ENCODE data around the gene KCNIP1.

KCNIP1 gene

DNA sequence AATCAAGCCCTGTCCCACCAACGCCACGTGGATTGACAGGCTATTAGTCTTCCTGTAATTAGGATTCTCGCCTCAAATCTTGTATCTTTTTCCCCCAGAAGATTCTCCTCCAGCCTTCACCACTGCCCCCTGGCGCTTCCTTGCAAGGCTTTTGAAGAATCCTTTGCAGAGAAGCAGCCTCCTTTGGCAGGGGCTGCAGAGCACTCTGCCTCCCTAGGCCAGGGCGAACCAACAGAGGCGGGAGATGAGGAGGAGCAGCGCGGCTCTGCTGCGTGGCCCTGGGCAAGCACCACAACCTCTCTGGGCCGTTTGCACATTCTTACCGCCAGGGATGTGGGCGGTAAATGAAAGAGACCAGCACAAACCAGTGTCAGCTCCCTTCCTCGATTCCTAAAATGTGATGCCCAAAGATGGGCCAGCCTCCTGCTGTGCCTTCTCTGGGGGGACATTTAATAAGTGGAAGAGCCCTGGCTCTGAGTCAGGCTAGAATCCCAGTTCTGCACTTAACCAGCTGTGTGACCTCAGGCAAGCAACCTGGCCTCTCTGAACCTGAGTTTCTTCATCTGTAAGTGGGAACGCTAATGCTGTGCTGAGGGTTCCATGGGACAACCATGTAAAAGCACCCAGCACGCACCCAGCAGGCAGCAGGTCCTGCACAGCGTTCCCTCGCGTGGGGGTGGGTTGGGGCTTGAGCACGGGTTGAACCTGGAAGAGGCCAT is 128.6 kb downstream of the KCNIP1 start:
- DNase-seq: no peak

DNA sequence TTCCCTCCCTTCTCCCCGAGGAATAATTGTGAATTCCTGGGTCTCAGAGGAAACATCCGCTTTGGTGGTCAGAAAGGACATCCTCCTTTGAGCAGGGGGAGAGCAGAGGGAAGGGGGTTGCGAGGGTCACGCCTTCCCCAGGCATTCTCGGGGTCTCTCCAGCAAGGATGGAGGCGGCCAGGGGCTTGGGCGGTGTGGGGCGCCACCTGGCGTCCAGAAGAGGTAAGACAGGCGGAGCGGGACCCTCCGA is 129.1 kb downstream of the KCNIP1 start:
- DNase-seq: no peak

DNA sequence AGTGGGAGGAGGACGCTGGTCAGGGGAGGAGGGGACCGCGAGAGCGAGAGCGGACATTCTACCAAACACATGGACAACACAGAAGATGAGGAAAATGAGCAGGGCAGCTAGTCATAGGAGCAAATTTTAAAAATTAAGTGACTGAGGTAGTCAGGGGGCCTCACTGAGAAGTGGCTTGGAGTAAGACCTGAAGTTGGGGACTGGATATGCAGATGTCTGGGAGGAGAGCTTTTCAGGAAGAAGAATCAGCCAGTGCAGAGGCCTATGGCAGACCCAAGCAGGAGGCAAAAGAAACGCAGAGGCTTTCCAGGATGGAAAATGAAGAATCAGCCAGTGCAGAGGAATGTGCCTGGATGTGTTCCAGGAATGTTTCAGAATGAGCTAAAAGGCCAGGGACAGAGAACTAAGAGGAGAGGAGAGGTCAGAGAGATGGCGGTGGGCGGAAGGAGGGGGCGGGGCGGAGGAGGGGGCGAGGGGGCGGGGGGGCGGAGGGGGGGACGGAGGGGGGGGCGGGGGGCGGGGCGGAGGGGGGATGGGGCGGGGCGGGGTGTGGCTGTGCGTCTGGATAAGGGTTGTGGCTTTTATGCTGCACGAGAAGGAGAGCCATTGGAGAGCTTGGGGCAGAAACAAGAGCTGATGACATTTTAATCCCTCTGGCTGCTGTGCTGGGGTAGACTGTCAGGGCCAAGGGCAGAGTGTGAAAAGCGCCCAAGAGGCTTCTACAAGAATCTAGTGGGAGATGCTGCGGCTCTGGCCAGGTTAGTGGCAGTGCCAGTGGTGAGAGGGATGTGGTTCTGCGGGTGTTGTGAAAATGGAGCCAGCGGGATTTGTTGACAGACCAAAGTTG is 129.6 kb downstream of the KCNIP1 start:
- DNase-seq: peak; percentile 75

GRCh38 chr5:170634256-170634990 is 130.6 kb downstream of the KCNIP1 start:
- DNase-seq: no peak

DNA sequence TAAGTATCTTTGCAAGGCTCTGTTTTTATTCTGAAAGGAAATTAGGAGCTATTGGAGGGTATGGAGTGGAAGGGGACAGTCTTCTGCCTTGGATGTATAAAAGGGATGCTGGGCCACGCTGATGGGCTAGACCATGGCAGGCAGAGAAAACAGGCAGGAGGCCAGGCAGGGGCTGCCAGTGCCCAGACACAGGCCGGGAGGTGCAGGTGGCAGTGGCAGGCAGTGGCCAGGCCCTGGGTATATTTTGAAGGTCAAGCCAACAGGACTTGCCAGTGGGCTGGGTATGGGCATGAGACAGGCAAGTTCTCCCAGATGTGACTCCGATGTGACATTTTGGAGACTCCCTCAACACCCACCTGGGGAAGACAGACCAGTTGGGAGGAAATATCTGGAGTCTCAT is 131.9 kb downstream of the KCNIP1 start:
- DNase-seq: no peak

DNA sequence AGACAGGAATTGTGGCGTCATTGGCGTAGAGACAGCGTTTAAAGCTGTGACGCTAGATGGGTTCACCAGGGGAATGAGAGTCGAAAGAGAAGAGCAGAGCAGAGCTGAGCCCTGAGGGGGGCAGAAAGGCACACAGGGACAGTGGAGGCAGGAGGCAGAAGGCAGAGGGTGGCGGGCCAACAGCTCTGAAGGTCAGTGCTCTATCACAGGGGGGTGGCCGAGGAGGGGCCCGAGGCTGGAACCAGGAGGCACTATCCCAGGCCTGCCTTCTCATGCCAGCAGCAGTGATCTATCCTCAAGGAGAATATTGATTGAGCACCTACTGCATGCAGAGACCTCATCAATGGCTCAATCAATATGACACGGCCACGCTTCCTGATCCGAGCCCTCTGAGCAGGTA is 132.4 kb downstream of the KCNIP1 start:
- DNase-seq: no peak

DNA sequence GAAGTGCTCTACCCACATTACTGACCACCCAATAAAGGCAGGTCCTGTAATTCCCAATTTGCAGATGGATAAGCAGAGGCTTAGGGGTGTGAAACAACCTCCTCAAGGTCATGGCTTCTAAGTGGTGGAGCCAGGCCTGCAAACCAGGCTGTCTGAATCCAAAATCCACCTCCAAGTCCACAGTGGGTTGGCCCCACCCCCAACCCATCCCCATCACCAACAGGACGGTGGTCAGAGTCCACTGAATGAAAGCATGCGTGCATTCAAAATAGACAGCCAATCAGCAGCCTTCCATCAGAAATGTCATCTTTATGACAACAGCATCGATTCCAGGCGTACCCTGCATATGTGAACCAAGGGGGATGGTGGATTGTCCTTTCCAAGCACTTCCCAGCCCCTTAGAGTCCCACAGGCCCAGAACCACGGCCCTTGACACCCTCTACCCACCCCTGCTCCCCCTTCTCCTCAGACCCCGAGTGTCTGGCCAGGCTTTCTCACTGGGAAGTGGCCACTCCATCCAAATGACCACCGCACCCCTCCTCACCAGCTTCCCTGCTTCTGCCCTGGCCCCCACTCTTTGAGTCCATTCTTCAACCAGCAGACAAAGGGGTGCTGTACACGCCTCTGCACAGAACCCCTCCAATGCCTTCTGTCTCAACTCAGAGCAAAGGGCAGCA is 133.1 kb downstream of the KCNIP1 start:
- DNase-seq: no peak

DNA sequence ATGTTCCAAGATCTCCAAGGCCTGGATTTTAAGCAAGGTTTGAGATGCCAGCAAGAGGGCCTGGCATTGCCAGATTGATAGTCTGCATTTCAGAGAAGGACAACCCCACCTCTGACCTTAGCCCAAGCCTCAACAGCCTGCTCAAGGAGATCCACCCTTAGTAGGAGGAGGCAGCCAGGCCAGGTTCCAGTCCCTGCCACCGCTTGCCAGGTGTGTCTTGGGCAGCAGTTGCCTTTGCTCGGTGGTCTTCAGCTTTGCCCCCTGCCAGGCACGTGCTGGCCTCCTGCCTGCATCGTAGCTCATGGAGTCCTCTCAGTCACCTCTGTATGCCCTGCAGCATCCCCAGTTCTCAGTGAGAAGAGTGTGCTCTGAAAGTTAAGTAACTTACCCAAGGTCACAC is 134.2 kb downstream of the KCNIP1 start:
- no peak for DNase-seq

DNA sequence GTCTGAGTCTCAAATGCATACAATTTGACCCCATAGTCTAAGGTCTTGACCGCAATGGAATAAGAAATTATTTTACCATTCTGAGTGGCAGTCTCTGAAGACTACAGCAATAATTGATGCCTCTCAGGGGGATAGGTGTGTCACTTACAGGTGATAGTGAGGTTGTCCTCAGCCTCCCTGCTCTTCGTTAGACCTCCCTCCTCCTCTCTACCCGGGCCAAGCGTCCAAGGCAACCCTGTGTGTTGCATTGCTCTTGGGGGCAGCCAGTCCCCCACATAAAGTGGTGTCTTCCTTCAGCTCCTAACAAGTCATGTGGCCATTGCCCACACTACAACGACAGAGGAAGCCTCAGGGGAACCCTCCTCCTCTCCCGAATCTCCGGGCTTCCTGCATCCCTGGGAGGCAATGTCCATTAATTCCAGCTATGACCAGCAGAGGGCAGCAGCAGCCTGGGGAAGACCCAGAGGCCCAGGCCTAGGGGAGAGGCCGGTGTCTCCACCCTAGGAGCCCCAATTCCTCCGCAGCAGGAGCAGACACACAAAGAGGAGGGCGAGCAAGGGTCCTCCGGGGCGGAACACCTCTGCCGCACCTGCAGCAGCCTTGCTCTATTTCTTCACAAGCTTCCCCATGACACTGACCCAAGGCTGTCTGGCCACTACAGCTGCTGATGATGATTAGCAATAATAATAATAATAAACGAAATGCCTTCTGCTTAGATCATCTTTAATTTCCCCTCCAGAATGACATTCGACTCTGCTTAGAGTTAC is 134.8 kb downstream of the KCNIP1 start:
- DNase-seq: peak; percentile 77

DNA sequence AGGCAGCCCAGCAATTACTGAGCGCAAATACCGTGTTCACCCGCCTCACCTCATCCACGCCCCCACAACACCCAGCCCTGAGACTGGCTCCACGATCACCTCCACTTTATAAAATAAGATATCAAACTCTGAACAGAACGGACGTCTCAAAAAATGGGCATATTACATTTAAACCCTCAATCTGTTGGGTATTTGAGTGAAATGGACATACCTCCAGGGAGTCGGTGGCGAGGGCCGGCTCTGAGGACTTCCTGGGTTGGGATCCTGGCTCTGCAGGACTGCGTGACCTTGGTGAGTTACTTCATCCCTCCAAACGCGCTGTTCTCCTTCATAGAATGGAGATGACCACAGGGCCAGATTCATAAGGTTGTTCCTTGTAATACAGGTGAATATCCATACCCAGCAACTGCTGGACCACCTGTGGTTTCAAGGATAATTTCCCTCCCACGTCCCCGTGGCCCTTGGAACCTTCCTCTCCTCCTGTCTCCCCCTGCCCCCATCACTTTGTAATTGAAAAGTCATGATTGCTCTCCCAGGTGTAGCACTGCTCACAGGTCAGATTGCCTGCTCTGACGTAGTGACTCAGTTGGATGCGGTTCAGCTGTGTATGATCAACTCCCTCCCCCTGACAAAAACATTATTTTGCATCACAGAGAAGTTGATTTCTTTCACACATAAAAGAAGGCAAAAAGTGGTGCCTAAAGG is 135.6 kb downstream of the KCNIP1 start:
- DNase-seq: no peak

GRCh38 chr5:170640731-170641588 is 137.1 kb downstream of the KCNIP1 start:
- DNase-seq: no peak

- no peak for DNase-seq
These were observed 137.8 kb downstream of the KCNIP1 start for GRCh38 chr5:170641589-170642031.

DNA sequence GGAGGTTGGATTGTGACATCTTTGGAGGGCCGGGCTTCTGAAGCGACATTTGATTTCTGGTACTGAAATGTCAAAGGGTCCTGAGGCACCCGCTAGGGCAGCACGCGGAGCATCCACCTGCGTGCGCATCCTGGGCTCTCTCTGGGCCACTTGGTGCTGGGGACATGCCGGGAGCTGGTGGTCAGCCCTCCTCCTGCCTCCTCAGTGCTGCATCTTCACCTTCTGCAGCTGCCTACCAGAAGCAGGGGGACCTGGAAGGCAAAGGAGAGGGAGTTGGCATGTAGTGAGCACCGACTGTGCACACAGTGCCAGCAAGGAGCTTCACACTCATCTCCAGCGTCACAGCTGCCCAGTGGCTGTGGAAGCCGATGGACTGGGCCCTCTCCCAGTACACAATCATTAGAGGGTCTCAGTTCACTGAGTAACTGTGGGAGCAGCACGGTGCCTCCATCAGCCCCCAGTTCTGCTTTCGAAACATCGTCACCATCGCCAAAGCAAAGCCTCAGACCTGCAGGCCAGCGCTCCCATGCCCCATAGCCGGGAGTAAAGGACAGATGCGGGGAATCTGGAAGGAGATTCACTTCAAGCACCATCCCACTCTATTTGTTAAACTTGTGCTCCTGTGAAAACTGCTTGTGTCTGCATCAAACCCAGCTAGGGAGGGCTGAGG is 138.4 kb downstream of the KCNIP1 start:
- DNase-seq: no peak

GRCh38 chr5:170642776-170643436 is 139.1 kb downstream of the KCNIP1 start:
- DNase-seq: no peak

- DNase-seq: no peak
These were observed 139.8 kb downstream of the KCNIP1 start for GRCh38 chr5:170643591-170643990.

- no peak for DNase-seq
These were observed 140.7 kb downstream of the KCNIP1 start for GRCh38 chr5:170644501-170644900.

DNA sequence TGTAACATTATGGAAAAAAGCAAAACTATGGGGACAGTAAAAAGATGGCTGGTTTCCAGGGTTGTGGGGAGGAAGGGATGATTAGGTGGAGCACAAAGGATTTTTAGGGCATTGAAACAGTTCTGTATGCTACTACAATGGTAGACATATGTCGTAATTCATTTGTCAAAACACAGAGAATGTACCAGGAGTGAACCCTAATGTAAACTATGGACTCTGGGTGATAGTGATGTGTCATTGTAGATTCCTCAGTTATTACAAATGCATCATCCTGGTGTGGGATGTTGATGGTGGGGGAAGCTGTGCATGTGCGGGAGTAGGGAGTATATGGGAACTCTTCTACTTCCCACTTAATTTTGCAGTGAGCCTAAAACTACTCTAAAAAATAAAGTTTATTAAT is 144.7 kb downstream of the KCNIP1 start:
- no peak for DNase-seq

DNA sequence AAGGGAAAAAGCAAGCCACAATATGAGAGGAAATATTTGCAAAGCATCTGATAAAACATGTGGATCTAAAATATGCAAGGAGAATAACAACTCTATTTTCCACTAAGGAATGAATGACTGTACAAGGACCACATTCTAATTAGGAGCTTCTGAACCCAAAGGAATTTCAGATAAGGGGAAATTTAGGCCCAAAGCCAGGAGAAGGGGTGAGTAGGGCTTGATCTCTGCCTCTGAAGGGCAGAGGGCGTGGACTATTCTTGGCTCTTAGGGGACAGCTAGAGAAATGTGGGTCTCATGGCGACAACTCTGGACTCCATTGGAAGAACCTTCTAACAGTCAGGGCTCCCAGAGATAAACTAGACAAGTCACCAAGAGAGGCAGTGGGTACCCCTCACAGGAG is 147.0 kb downstream of the KCNIP1 start:
- DNase-seq: no peak

GRCh38 chr5:170651604-170652277 is 147.9 kb downstream of the KCNIP1 start:
- no peak for DNase-seq

Data from hematopoietic multipotent progenitor cell treated with erythropoietin and hydrocortisone succinate and interleukin-3 and kit ligand, for 6 days (in vitro differentiated cells).